Neural progenitor cell (in vitro differentiated cells): ENCODE measurements around the gene ALDH5A1. TPM values are rescaled to one million over a fixed set of nuclear protein-coding genes. Genes with fewer than 3 reads are reported as not detected.

ENCODE experiments used
- DNase-seq: peaks from one replicate; pipeline ENCODE4 v3.0.0-alpha.2; 2016; ENCODE audit warnings: low spot score
- H2AFZ ChIP-seq: fragments of 200-600 bp; sonication (generic); replicated peaks from 2 replicates; pipeline ENCODE4 v1.6.1; 2016; ENCODE audit warnings: antibody characterized with exemption
- H3F3A ChIP-seq: fragments of 200-600 bp; sonication (generic); 2 replicates; pipeline ENCODE4 v1.6.1; 2016; ENCODE audit warnings: antibody characterized with exemption, low read depth
- H3K27ac ChIP-seq: fragments of 200-600 bp; sonication (generic); 2 replicates; pipeline ENCODE4 v1.5.1; 2016; ENCODE audit warnings: mild to moderate bottlenecking
- H3K27me3 ChIP-seq: fragments of 200-600 bp; sonication (generic); 2 replicates; pipeline ENCODE4 v1.6.1; 2016; ENCODE audit warnings: mild to moderate bottlenecking, moderate library complexity
- H3K36me3 ChIP-seq: fragments of 200-600 bp; sonication (generic); 2 replicates; pipeline ENCODE4 v1.5.1; 2016
- H3K4me1 ChIP-seq: fragments of 200-600 bp; sonication (generic); 2 replicates; pipeline ENCODE4 v1.6.1; 2016; ENCODE audit warnings: mixed run types
- H3K4me2 ChIP-seq: fragments of 200-600 bp; sonication (generic); 2 replicates; pipeline ENCODE4 v1.6.1; 2016
- H3K4me3 ChIP-seq: fragments of 200-600 bp; sonication (generic); 2 replicates; pipeline ENCODE4 v1.5.1; 2016
- H3K79me2 ChIP-seq: fragments of 200-600 bp; sonication (generic); 2 replicates; pipeline ENCODE4 v1.6.1; 2016; ENCODE audit warnings: low read depth
- H3K9ac ChIP-seq: fragments of 200-600 bp; sonication (generic); 2 replicates; pipeline ENCODE4 v1.6.1; 2016
- H3K9me3 ChIP-seq: fragments of 200-600 bp; sonication (generic); 2 replicates; pipeline ENCODE4 v1.5.1; 2016; ENCODE audit warnings: low read depth
- H4K20me1 ChIP-seq: fragments of 200-600 bp; sonication (generic); 2 replicates; pipeline ENCODE4 v1.6.1; 2016; ENCODE audit warnings: low read depth
- H3K27ac Mint-ChIP-seq: 3 replicates; pipeline ENCODE4 v1.8.0; 2021; ENCODE audit warnings: mixed read lengths
- H3K27me3 Mint-ChIP-seq: 2 replicates; pipeline ENCODE4 v1.8.0; 2022; ENCODE audit warnings: low read depth, mild to moderate bottlenecking, inconsistent platforms, moderate library complexity, mixed read lengths; ENCODE audit not compliant: insufficient read depth
- H3K36me3 Mint-ChIP-seq: 3 replicates; pipeline ENCODE4 v1.8.0; 2021; ENCODE audit warnings: mixed read lengths
- H3K4me1 Mint-ChIP-seq: 3 replicates; pipeline ENCODE4 v1.8.0; 2021; ENCODE audit warnings: mixed read lengths
- H3K4me3 Mint-ChIP-seq: 3 replicates; pipeline ENCODE4 v1.8.0; 2021; ENCODE audit warnings: mild to moderate bottlenecking, moderate library complexity, mixed read lengths
- H3K9me3 Mint-ChIP-seq: 3 replicates; pipeline ENCODE4 v1.8.0; 2020; ENCODE audit warnings: mixed read lengths
- CTCF ChIP-seq: fragments of 200-600 bp; sonication (generic); IDR thresholded peaks from 2 replicates; pipeline ENCODE4 v1.5.1; 2017; ENCODE audit warnings: antibody characterized with exemption, mild to moderate bottlenecking
- EZH2 ChIP-seq: fragments of 200-600 bp; sonication (generic); IDR thresholded peaks from 2 replicates; pipeline ENCODE4 v1.6.1; 2017; ENCODE audit warnings: antibody characterized with exemption, mild to moderate bottlenecking, moderate library complexity
- EZH2phosphoT487 ChIP-seq: fragments of 200-600 bp; sonication (generic); IDR thresholded peaks from 2 replicates; pipeline ENCODE4 v1.6.1; 2017; ENCODE audit warnings: antibody characterized with exemption
- total RNA-seq: library from RNA; depleted of rRNA; stranded (reverse); fragments of >200 nt; gene quantifications from 2 replicates; pipeline ENCODE4 v1.2.3, GENCODE V29; 2015; ENCODE audit warnings: low replicate concordance

Gene ALDH5A1
- total RNA-seq, 1 donor from 2014 or later = 10.8 TPM

DNA sequence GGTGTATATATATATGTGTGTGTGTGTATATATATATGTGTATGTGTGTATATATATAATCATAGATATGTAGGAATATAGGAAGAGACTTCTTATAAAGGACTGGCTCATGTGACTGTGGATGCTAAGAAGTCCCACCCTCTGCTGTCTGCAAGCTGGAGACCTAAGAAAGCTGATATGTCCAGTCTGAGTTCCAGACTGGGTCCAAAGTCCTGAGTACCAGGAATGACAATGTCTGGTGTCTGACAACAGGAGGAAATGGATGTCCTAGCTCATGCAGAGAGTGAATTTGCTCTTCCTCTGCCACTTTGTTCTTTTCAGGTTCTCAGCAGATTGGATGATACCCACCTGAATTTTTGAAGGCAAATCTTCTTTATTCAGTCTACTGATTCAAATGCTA lies 7.1 kb downstream of the ALDH5A1 start:
- no peak overlapping the region for H3K9ac ChIP-seq
- H3K79me2 ChIP-seq = no peaks in the 10 kb centered on the region
- H3K4me3 ChIP-seq = no peak overlapping the region
- no peak for DNase-seq
- H3K4me1 ChIP-seq = no peaks in the 10 kb centered on the region
- H3K9me3 Mint-ChIP-seq = peaks cover 3% of the 10 kb centered on the region
- no peak overlapping the region for H2AFZ ChIP-seq
- H3K27ac Mint-ChIP-seq = no peak overlapping the region
- no peak overlapping the region for H3K4me2 ChIP-seq
- H3K27ac ChIP-seq = no peak overlapping the region
- no peaks in the 10 kb centered on the region for H3F3A ChIP-seq
- H3K4me3 Mint-ChIP-seq = no peak overlapping the region
- H3K36me3 Mint-ChIP-seq = peaks cover 23% of the 10 kb centered on the region
- TF ChIP-seq EZH2 = no peak
- no peak for TF ChIP-seq EZH2phosphoT487
- H3K9me3 ChIP-seq = no peaks in the 10 kb centered on the region
- H3K27me3 ChIP-seq = peaks cover under 1% of the 10 kb centered on the region
- H3K4me1 Mint-ChIP-seq = no peaks in the 10 kb centered on the region
- no peaks in the 10 kb centered on the region for H4K20me1 ChIP-seq
- H3K36me3 ChIP-seq = no peaks in the 10 kb centered on the region
- H3K27me3 Mint-ChIP-seq = peaks cover 2% of the 10 kb centered on the region

DNA sequence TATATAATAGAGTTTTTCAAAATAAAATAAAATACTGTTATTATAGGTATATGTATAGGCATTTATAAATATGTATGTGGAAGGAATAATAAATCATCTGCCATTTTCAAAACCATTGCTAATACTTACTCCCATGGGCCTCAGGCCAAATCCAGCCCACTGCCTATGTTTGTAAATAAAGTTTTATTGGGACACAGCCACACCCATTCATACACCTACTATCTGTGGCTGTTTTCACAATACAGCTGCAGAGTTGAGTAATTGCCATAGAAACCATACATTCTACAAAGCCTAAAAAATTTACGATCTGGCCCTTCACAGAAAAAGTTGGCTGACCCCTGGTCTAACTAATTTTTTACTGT lies 9.5 kb downstream of the ALDH5A1 start:
- H3F3A ChIP-seq = no peaks in the 10 kb centered on the region
- H3K27ac ChIP-seq = no peak overlapping the region
- peaks cover 29% of the 10 kb centered on the region for H3K36me3 Mint-ChIP-seq
- H3K36me3 ChIP-seq = no peaks in the 10 kb centered on the region
- no peaks in the 10 kb centered on the region for H3K9me3 ChIP-seq
- H4K20me1 ChIP-seq = no peaks in the 10 kb centered on the region
- H3K9ac ChIP-seq = no peak overlapping the region
- no peak overlapping the region for H2AFZ ChIP-seq
- DNase-seq = no peak
- H3K4me1 ChIP-seq = no peaks in the 10 kb centered on the region
- H3K4me2 ChIP-seq = no peak overlapping the region
- H3K4me1 Mint-ChIP-seq = no peaks in the 10 kb centered on the region
- no peaks in the 10 kb centered on the region for H3K27me3 ChIP-seq
- H3K4me3 Mint-ChIP-seq = no peak overlapping the region
- no peak overlapping the region for H3K27ac Mint-ChIP-seq
- no peaks in the 10 kb centered on the region for H3K27me3 Mint-ChIP-seq
- no peak overlapping the region for H3K4me3 ChIP-seq
- TF ChIP-seq EZH2 (no peak), EZH2phosphoT487 (no peak), CTCF (no peak)
- H3K79me2 ChIP-seq = no peaks in the 10 kb centered on the region
- peaks cover 7% of the 10 kb centered on the region for H3K9me3 Mint-ChIP-seq

DNA sequence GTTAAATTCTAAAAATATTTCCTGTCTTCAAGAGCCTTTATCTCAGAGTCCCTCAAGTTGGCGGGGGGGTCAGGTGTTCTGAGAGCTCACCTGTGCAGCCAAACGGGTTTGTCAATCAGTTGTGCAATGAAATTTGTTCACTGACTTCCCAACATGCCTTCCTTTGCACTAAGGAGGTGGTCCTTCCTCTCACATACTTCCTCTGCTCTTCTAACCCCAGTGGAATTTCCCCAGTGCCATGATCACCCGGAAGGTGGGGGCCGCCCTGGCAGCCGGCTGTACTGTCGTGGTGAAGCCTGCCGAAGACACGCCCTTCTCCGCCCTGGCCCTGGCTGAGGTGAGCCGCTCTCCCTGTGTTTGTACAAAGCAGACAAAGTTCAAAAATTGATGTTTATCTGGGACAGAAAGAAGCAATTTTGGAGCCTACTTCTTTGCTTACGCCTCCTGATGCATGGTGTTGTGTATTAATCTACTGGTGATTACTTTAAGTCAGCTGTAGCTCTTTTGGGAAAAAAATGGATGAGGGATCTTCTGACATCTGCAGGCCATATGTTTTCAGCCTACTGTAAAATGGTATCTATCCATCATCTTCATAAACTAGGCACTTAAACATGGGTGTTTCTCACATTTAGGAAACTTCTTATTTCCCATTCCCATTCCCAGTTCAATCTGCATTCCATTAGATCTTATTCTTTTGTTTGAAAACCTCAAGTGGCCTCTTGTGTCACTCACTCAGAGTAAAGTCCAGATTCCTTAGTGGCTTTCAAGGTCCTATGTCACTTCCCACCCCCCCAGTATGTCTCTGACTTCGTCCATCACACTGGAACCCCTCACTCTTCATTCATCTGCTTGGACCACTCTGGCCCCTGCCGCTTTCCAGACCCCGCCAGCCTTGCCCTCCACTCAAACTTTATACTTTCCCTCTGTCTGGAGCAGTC lies 10.1 kb downstream of the ALDH5A1 start:
- Mint-ChIP-seq H3K4me1 (no peaks in the 10 kb centered on the region), H3K27me3 (no peaks in the 10 kb centered on the region), H3K27ac (no peak overlapping the region), H3K36me3 (peaks cover 32% of the 10 kb centered on the region), H3K9me3 (peaks cover 7% of the 10 kb centered on the region), H3K4me3 (no peak overlapping the region)
- Histone ChIP-seq H4K20me1 (no peaks in the 10 kb centered on the region), H3K27me3 (no peaks in the 10 kb centered on the region), H3K4me2 (no peak overlapping the region), H3F3A (no peaks in the 10 kb centered on the region), H3K4me3 (no peak overlapping the region), H3K9me3 (no peaks in the 10 kb centered on the region), H3K4me1 (no peaks in the 10 kb centered on the region), H3K36me3 (no peaks in the 10 kb centered on the region), H3K79me2 (no peaks in the 10 kb centered on the region), H3K9ac (no peak overlapping the region), H3K27ac (no peak overlapping the region), H2AFZ (no peak overlapping the region)
- no peak for DNase-seq
- TF ChIP-seq CTCF = no peak
- no peak for TF ChIP-seq EZH2phosphoT487
- TF ChIP-seq EZH2 = no peak
